GM12878 (cell line): ENCODE results near the gene TAAR9. TPM values are rescaled to one million over a fixed set of nuclear protein-coding genes. Genes with fewer than 3 reads are reported as not detected.
A peak's percentile ranks its signal among the peaks of the same experiment; 100 is the strongest.

Experiments
- ATF7 ChIP-seq: fragments of 450-650 bp; IDR thresholded peaks from 2 replicates; pipeline ENCODE4 v1.6.1; 2016; ENCODE audit warnings: low read depth, mild to moderate bottlenecking
- CHD1 ChIP-seq: IDR thresholded peaks from 2 replicates; pipeline ENCODE4 v1.6.1; 2012; ENCODE audit warnings: low read depth, low read length, improper control_type of control experiment
- E2F4 ChIP-seq: IDR thresholded peaks from 2 replicates; pipeline ENCODE4 v1.6.1; 2012; ENCODE audit warnings: low read depth, low read length, improper control_type of control experiment
- E4F1 ChIP-seq: fragments of 450-650 bp; IDR thresholded peaks from 2 replicates; pipeline ENCODE4 v1.6.1; 2018; ENCODE audit warnings: borderline replicate concordance, mild to moderate bottlenecking; ENCODE audit not compliant: partially characterized antibody
- GABPA ChIP-seq: IDR thresholded peaks from 2 replicates; pipeline ENCODE4 v1.6.1; 2014; ENCODE audit warnings: antibody characterized with exemption, low read depth, mild to moderate bottlenecking, inconsistent platforms
- GATAD2B ChIP-seq: fragments of 450-650 bp; conservative IDR thresholded peaks from 2 replicates; pipeline ENCODE4 v1.6.1; 2017; ENCODE audit warnings: low read depth, mild to moderate bottlenecking, moderate library complexity
- JUNB ChIP-seq: IDR thresholded peaks from 2 replicates; pipeline ENCODE4 v1.6.1; 2016; ENCODE audit warnings: antibody characterized with exemption, mild to moderate bottlenecking
- KAT2A ChIP-seq: conservative IDR thresholded peaks from 2 replicates; pipeline ENCODE4 v1.6.1; 2011; ENCODE audit warnings: low read depth, low read length; ENCODE audit not compliant: control insufficient read depth
- LARP7 ChIP-seq: fragments of 450-650 bp; IDR thresholded peaks from 2 replicates; pipeline ENCODE4 v1.6.1; 2017; ENCODE audit warnings: mild to moderate bottlenecking
- PBX3 ChIP-seq: IDR thresholded peaks from 2 replicates; pipeline ENCODE4 v1.6.1; 2011; ENCODE audit warnings: mild to moderate bottlenecking, low read depth, low read length, moderate library complexity; ENCODE audit not compliant: insufficient replicate concordance
- SIX5 ChIP-seq: IDR thresholded peaks from 2 replicates; pipeline ENCODE4 v1.6.1; 2011; ENCODE audit warnings: mild to moderate bottlenecking, low read depth, low read length, moderate library complexity; ENCODE audit not compliant: severe bottlenecking
- STAT3 ChIP-seq: IDR thresholded peaks from 2 replicates; pipeline ENCODE4 v1.6.1; 2011; ENCODE audit warnings: low read depth, low read length, improper control_type of control experiment
- USF1 ChIP-seq: IDR thresholded peaks from 2 replicates; pipeline ENCODE4 v1.6.1; 2011; ENCODE audit warnings: borderline replicate concordance, low read depth, mild to moderate bottlenecking, moderate library complexity, mixed read lengths, low read length; ENCODE audit not compliant: insufficient read depth; ENCODE audit errors: extremely low read length
- USF2 ChIP-seq: IDR thresholded peaks from 2 replicates; pipeline ENCODE4 v1.6.1; 2011; ENCODE audit warnings: low read depth, low read length, improper control_type of control experiment, borderline replicate concordance
- WRNIP1 ChIP-seq: IDR thresholded peaks from 2 replicates; pipeline ENCODE4 v1.6.1; 2011; ENCODE audit warnings: low read depth, low read length, improper control_type of control experiment, borderline replicate concordance
- ZBTB40 ChIP-seq: fragments of 450-650 bp; IDR thresholded peaks from 2 replicates; pipeline ENCODE4 v1.6.1; 2016; ENCODE audit warnings: mild to moderate bottlenecking, moderate library complexity, borderline replicate concordance
- ZNF207 ChIP-seq: fragments of 450-650 bp; IDR thresholded peaks from 2 replicates; pipeline ENCODE4 v1.6.1; 2014; ENCODE audit warnings: antibody characterized with exemption, mild to moderate bottlenecking, borderline replicate concordance
- polyA plus RNA-seq, 11 experiments: library from polyadenylated mRNA; depleted of rRNA in 4 of 11; unstranded in 6 of 11; stranded (reverse) in 5 of 11; fragments of >200 nt; fragmentation: Nextera tagmentation in 4 of 11; fragmentation: Illumina TruSeq in 1 of 11; extraction: Ambion mirVana in 4 of 11; extraction: Trizol in 1 of 11; gene quantifications; 1 replicate in 1 of 11; 2 replicates in 10 of 11; pipeline versions ENCODE4 v1.2.1 to v1.2.3, GENCODE V29; 2011 to 2016; ENCODE audit warnings: inconsistent platforms in 2 of 11, missing spikeins in 2 of 11, low read depth in 1 of 11
- total RNA-seq, 4 experiments: library from RNA; depleted of rRNA in 3 of 4; stranded (reverse); fragments of >200 nt in 3 of 4; fragmentation: Illumina TruSeq in 1 of 4; extraction: Trizol in 1 of 4; gene quantifications; 2 replicates each; pipeline versions ENCODE4 v1.2.1 to v1.2.3, GENCODE V29; 2013 to 2021

Gene TAAR9
- total and polyA plus RNA-seq, 10 of the 15 experiments (the other 5 are each of a cell fraction or from before 2014, with no cell fraction given): not detected

- no peak for TF ChIP-seq WRNIP1
- TF ChIP-seq GABPA: 0 out of 2 replicates have a peak, but pooled peaks have one; percentile 47
- peak; percentile 88 for TF ChIP-seq ATF7
- TF ChIP-seq LARP7: no peak
- peak; percentile 32; the same call in 1 of the 2 replicates for TF ChIP-seq JUNB
- TF ChIP-seq USF2: no peak; the same call in 1 of the 2 replicates
- no peak for TF ChIP-seq GATAD2B
- TF ChIP-seq STAT3: peak; percentile 73; the same call in 1 of the 2 replicates
- no peak for TF ChIP-seq SIX5
- TF ChIP-seq USF1: no peak
- 0 out of 2 replicates have a peak, but pooled peaks have one; percentile 54 for TF ChIP-seq ZNF207
- no peak for TF ChIP-seq E4F1
- no peak for TF ChIP-seq E2F4
- TF ChIP-seq ZBTB40: no peak; the same call in 1 of the 2 replicates
- no peak for TF ChIP-seq PBX3
- TF ChIP-seq CHD1: no peak
- no peak for TF ChIP-seq KAT2A
Observed at GRCh38 chr6:132498638-132499037, 39.4 kb upstream of the TAAR9 start (continued).
